SK-N-SH (cell line): ENCODE measurements around the gene ADCYAP1R1. TPM values are rescaled to one million over a fixed set of nuclear protein-coding genes. Genes with fewer than 3 reads are reported as not detected.

Experiments
- CTCF ChIA-PET: fragments of 300-600, 350-600 bp; formaldehyde crosslinking; extraction: SDS; loops from one replicate; lab custom pipeline; 2021; lab: Yijun Ruan, JAX
- POLR2A ChIA-PET: fragments of 350-600 bp; sonication (Branson Sonifier 250); formaldehyde crosslinking; extraction: SDS; loops from one replicate; lab custom pipeline; 2020; ENCODE audit warnings: antibody characterized with exemption, inconsistent platforms; lab: Yijun Ruan, JAX
- DNase-seq: peaks from one replicate; pipeline ENCODE4 v3.0.0; 2012
- H2AFZ ChIP-seq: fragments of 200-600 bp; sonication (generic); 2 replicates; pipeline ENCODE4 v1.8.1; 2016; ENCODE audit warnings: antibody characterized with exemption, mild to moderate bottlenecking, low read depth
- H3F3A ChIP-seq: fragments of 200-600 bp; sonication (generic); replicated peaks from 2 replicates; pipeline ENCODE3; 2016; ENCODE audit warnings: antibody characterized with exemption, mild to moderate bottlenecking; ENCODE audit not compliant: insufficient read depth
- H3K27ac ChIP-seq, 2 experiments: fragments of 200-500 bp in 1 of 2; fragments of 200-600 bp in 1 of 2; sonication (Bioruptor generic) in 1 of 2; sonication (generic), shearing (Covaris generic) in 1 of 2; 2 replicates each; pipeline versions ENCODE4 v1.5.1 to v1.6.1; 2014 to 2016; ENCODE audit warnings: low read depth in 2 of 2, inconsistent platforms in 1 of 2, low read length in 1 of 2, mild to moderate bottlenecking in 1 of 2, mixed read lengths in 1 of 2
- H3K27me3 ChIP-seq: fragments of 200-600 bp; sonication (generic), shearing (Covaris generic); 2 replicates; pipeline ENCODE4 v1.6.1; 2016; ENCODE audit warnings: mixed run types; ENCODE audit not compliant: insufficient read depth
- H3K36me3 ChIP-seq, 2 experiments: fragments of 200-500 bp in 1 of 2; fragments of 200-600 bp in 1 of 2; sonication (Bioruptor generic) in 1 of 2; sonication (generic) in 1 of 2; replicated peaks in 1 of 2; 2 replicates each; pipeline versions ENCODE3 to v1.5.1; 2014 to 2016; ENCODE audit warnings: low read length in 1 of 2, mild to moderate bottlenecking in 1 of 2; ENCODE audit not compliant: insufficient read depth in 2 of 2, control insufficient read depth in 1 of 2
- H3K4me1 ChIP-seq, 2 experiments: fragments of 200-500 bp in 1 of 2; fragments of 200-600 bp in 1 of 2; sonication (Bioruptor generic) in 1 of 2; sonication (generic), shearing (Covaris generic) in 1 of 2; 2 replicates each; pipeline versions ENCODE4 v1.5.1 to v1.6.1; 2014 to 2016; ENCODE audit warnings: low read depth in 1 of 2, low read length in 1 of 2, mixed run types in 1 of 2; ENCODE audit not compliant: insufficient read depth in 2 of 2, control insufficient read depth in 1 of 2
- H3K4me2 ChIP-seq: fragments of 200-600 bp; sonication (generic), shearing (Covaris generic); 2 replicates; pipeline ENCODE4 v1.6.1; 2017; ENCODE audit warnings: mixed run types
- H3K4me3 ChIP-seq, 2 experiments: fragments of 200-500 bp in 1 of 2; fragments of 200-600 bp in 1 of 2; sonication (Bioruptor generic) in 1 of 2; sonication (generic), shearing (Covaris generic) in 1 of 2; 2 replicates each; pipeline versions ENCODE4 v1.5.1 to v1.8.1; 2014 to 2016; ENCODE audit warnings: low read depth in 2 of 2, inconsistent platforms in 1 of 2, low read length in 1 of 2, mild to moderate bottlenecking in 1 of 2, mixed read lengths in 1 of 2, moderate library complexity in 1 of 2
- H3K79me2 ChIP-seq: fragments of 200-600 bp; sonication (generic); 2 replicates; pipeline ENCODE4 v1.8.1; 2017; ENCODE audit warnings: mild to moderate bottlenecking; ENCODE audit not compliant: insufficient read depth
- H3K9ac ChIP-seq: fragments of 200-600 bp; sonication (generic); 2 replicates; pipeline ENCODE4 v1.6.1; 2017; ENCODE audit warnings: mixed run types
- H3K9me2 ChIP-seq: fragments of 200-600 bp; sonication (generic); 2 replicates; pipeline ENCODE4 v1.6.1; 2017; ENCODE audit warnings: mixed run types
- H3K9me3 ChIP-seq: fragments of 200-600 bp; sonication (generic); 2 replicates; pipeline ENCODE4 v1.6.1; 2017; ENCODE audit warnings: mixed run types, mild to moderate bottlenecking, moderate library complexity
- H4K20me1 ChIP-seq: fragments of 200-600 bp; sonication (generic); 2 replicates; pipeline ENCODE4 v1.6.1; 2017; ENCODE audit warnings: mild to moderate bottlenecking, mixed run types; ENCODE audit not compliant: insufficient read depth
- CHD2 ChIP-seq: fragments of 150-350 bp; IDR thresholded peaks from 2 replicates; pipeline ENCODE4 v1.6.1; 2018; ENCODE audit warnings: low read length; ENCODE audit not compliant: partially characterized antibody
- ELF1 ChIP-seq: IDR thresholded peaks from 2 replicates; pipeline ENCODE4 v1.4.0; 2012
- EP300 ChIP-seq, 2 experiments: IDR thresholded peaks; 2 replicates each; pipeline versions ENCODE4 v1.4.0 to v1.6.1; 2012; ENCODE audit warnings: borderline replicate concordance in 1 of 2, low read depth in 1 of 2, low read length in 1 of 2
- GATA2 ChIP-seq: sonication (generic); formaldehyde crosslinking; IDR thresholded peaks from 2 replicates; pipeline ENCODE4 v1.5.0; 2020; ENCODE audit warnings: mild to moderate bottlenecking, missing genetic modification reagents
- MXI1 ChIP-seq: IDR thresholded peaks from 2 replicates; pipeline ENCODE4 v1.6.1; 2012; ENCODE audit warnings: mild to moderate bottlenecking, low read depth, low read length, improper control_type of control experiment
- RAD21 ChIP-seq: IDR thresholded peaks from 2 replicates; pipeline ENCODE4 v1.6.1; 2012; ENCODE audit warnings: mild to moderate bottlenecking, low read length
- RCOR1 ChIP-seq: fragments of 150-350 bp; IDR thresholded peaks from 2 replicates; pipeline ENCODE4 v1.6.1; 2017; ENCODE audit warnings: antibody characterized with exemption, low read length
- RXRA ChIP-seq: IDR thresholded peaks from 2 replicates; pipeline ENCODE4 v1.4.0; 2012; ENCODE audit warnings: low read depth, mild to moderate bottlenecking, borderline replicate concordance
- SIN3A ChIP-seq: IDR thresholded peaks from 2 replicates; pipeline ENCODE4 v1.6.1; 2012; ENCODE audit warnings: low read depth, mild to moderate bottlenecking, low read length, moderate library complexity, borderline replicate concordance
- WGBS: methylation state at CpG from one replicate; pipeline ENCODE4 v1.1.6; 2017; ENCODE audit warnings: low lambda C conversion rate; 5-methylcytosine and 5-hydroxymethylcytosine counted together
- polyA plus RNA-seq, 3 experiments: library from polyadenylated mRNA; depleted of rRNA; stranded (reverse); fragments of >200 nt; gene quantifications; 2 replicates each; pipeline ENCODE4 v1.2.3, GENCODE V29; 2012
- TF ChIP-seq, protein P1 (sequence below): IDR thresholded peaks from 2 replicates; pipeline ENCODE4; 2012
- TF ChIP-seq, protein P2 (sequence below): IDR thresholded peaks from 2 replicates; pipeline ENCODE4 v1.4.0; 2012; ENCODE audit warnings: low read depth, borderline replicate concordance
- TF ChIP-seq, protein P3 (sequence below): fragments of 150-350 bp; IDR thresholded peaks from 2 replicates; pipeline ENCODE4 v1.6.1; 2016; ENCODE audit warnings: mild to moderate bottlenecking, low read depth, low read length
- TF ChIP-seq, protein P4 (sequence below): fragments of 150-350 bp; IDR thresholded peaks from 2 replicates; pipeline ENCODE4 v1.6.1; 2017; ENCODE audit warnings: antibody characterized with exemption, low read length, low read depth, borderline replicate concordance
- TF ChIP-seq, protein P5 (sequence below): fragments of 200-600 bp; sonication (generic); IDR thresholded peaks from 2 replicates; pipeline ENCODE4 v1.6.1; 2017; ENCODE audit warnings: antibody characterized with exemption, mild to moderate bottlenecking, moderate library complexity

ADCYAP1R1 gene
- polyA plus RNA-seq, 1 of the 3 experiments (the other 2 are of a cell fraction), result 0.08 TPM

DNA sequence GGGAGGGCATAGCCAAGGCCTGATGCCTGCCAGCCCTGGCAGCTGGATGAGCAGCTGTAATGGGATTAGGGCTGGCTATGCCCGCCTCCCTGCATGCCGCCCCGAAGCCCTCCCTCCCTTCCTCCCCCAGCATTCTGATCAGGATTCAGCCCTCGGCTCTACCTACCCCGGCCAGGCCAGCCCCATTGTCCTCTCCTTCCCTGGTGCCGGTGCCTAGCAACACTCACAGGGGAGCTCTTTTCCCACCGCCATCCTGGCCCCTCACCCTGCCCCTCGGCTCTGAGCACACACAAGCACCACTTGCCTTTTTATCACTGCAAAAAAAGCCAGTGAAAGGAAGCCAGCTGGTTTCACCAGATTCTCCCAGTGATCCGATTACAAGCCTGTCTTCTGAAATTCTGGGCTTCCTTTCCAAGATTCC lies 9.0 kb upstream of the ADCYAP1R1 start:
- DNase-seq, result peak; percentile 85
- no peak overlapping the region for H3K4me2 ChIP-seq
- peak overlapping the region in 1 of 2 experiments; percentile 87; a peak in 2 of 4 replicates for H3K27ac ChIP-seq
- H3K79me2 ChIP-seq, result no peaks in the 10 kb centered on the region
- no peaks in the 10 kb centered on the region for H3K9me2 ChIP-seq
- H3K4me3 ChIP-seq, result no peak overlapping the region
- H3K9me3 ChIP-seq, result no peaks in the 10 kb centered on the region
- peaks cover 29% of the 10 kb centered on the region for H3K27me3 ChIP-seq
- POLR2A ChIA-PET, result interaction anchor here (0.6 to 1.3 kb wide), 4 partner anchors 9 to 104 kb away, joined by 3 to 5 read pairs (median 4); partner anchors contain the start of gene ADCYAP1R1
- no peaks in the 10 kb centered on the region for H4K20me1 ChIP-seq
- CTCF ChIA-PET, result interaction anchor here (1.0 to 31.5 kb wide), 7 partner anchors 9 to 104 kb away, joined by 3 to 337 read pairs (median 5); partner anchors contain the start of gene ADCYAP1R1
- TF ChIP-seq, protein P1, sequence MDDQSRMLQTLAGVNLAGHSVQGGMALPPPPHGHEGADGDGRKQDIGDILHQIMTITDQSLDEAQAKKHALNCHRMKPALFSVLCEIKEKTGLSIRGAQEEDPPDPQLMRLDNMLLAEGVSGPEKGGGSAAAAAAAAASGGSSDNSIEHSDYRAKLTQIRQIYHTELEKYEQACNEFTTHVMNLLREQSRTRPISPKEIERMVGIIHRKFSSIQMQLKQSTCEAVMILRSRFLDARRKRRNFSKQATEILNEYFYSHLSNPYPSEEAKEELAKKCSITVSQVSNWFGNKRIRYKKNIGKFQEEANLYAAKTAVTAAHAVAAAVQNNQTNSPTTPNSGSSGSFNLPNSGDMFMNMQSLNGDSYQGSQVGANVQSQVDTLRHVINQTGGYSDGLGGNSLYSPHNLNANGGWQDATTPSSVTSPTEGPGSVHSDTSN, result no peak
- TF ChIP-seq, protein P2, sequence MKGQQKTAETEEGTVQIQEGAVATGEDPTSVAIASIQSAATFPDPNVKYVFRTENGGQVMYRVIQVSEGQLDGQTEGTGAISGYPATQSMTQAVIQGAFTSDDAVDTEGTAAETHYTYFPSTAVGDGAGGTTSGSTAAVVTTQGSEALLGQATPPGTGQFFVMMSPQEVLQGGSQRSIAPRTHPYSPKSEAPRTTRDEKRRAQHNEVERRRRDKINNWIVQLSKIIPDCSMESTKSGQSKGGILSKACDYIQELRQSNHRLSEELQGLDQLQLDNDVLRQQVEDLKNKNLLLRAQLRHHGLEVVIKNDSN, result no peak
- TF ChIP-seq RXRA, result no peak
- TF ChIP-seq RAD21, result no peak; the same call in 1 of the 2 replicates
- peak; percentile 5; the same call in 1 of the 2 replicates for TF ChIP-seq RCOR1
- TF ChIP-seq, protein P3, sequence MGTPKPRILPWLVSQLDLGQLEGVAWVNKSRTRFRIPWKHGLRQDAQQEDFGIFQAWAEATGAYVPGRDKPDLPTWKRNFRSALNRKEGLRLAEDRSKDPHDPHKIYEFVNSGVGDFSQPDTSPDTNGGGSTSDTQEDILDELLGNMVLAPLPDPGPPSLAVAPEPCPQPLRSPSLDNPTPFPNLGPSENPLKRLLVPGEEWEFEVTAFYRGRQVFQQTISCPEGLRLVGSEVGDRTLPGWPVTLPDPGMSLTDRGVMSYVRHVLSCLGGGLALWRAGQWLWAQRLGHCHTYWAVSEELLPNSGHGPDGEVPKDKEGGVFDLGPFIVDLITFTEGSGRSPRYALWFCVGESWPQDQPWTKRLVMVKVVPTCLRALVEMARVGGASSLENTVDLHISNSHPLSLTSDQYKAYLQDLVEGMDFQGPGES, result no peak
- peak; percentile 43 for TF ChIP-seq CHD2
- TF ChIP-seq MXI1, result peak; percentile 36; the same call in 1 of the 2 replicates
- TF ChIP-seq, protein P4, sequence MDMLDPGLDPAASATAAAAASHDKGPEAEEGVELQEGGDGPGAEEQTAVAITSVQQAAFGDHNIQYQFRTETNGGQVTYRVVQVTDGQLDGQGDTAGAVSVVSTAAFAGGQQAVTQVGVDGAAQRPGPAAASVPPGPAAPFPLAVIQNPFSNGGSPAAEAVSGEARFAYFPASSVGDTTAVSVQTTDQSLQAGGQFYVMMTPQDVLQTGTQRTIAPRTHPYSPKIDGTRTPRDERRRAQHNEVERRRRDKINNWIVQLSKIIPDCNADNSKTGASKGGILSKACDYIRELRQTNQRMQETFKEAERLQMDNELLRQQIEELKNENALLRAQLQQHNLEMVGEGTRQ, result no peak
- TF ChIP-seq ELF1, result no peak
- TF ChIP-seq GATA2 (CRISPR knock-in tag), result 0 out of 2 replicates have a peak, but pooled peaks have one; percentile 52
- H3K9ac ChIP-seq, result no peak overlapping the region
- peaks cover 0 to 36% of the 10 kb centered on the region in 2 experiments; a peak in 2 of 4 replicates for H3K4me1 ChIP-seq
- no peaks in the 10 kb centered on the region for H3F3A ChIP-seq
- WGBS, result 14% methylated on average over 8 of the region's 9 CpGs
- no peaks in the 10 kb centered on the region for H3K36me3 ChIP-seq
- H2AFZ ChIP-seq, result no peak overlapping the region

DNA sequence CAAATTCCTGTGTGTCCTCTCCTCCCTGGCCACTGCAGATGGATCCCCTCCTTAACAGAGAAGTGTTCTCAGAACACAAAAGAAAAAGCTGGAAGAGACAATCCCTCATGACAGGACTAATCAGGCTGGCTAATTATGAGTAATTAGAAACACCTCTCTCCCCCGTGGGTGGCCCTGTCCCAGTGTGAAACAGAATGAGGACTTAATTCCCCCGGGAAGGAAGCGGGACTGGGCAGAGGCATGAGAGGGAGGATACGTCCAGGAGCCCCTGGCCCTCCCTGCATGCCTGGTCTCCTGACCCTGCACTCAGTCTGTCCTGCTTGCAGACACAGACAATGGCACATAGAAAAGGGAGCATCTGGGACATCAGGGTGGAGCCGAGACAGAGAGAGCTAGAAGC lies 7.6 kb upstream of the ADCYAP1R1 start:
- Histone ChIP-seq H3K9me2 (no peaks in the 10 kb centered on the region), H3K4me3 (no peak overlapping the region), H3K79me2 (no peaks in the 10 kb centered on the region), H4K20me1 (no peaks in the 10 kb centered on the region), H3K4me2 (no peak overlapping the region), H3K27ac (no peak overlapping the region), H3K9me3 (no peaks in the 10 kb centered on the region), H3F3A (no peaks in the 10 kb centered on the region), H3K36me3 (no peaks in the 10 kb centered on the region), H3K9ac (no peak overlapping the region), H2AFZ (no peak overlapping the region), H3K27me3 (peaks cover 22% of the 10 kb centered on the region), H3K4me1 (peaks cover 0 to 50% of the 10 kb centered on the region in 2 experiments; a peak in 2 of 4 replicates)
- no peak for DNase-seq
- POLR2A ChIA-PET, result no interaction called here
- TF ChIP-seq, protein P5, sequence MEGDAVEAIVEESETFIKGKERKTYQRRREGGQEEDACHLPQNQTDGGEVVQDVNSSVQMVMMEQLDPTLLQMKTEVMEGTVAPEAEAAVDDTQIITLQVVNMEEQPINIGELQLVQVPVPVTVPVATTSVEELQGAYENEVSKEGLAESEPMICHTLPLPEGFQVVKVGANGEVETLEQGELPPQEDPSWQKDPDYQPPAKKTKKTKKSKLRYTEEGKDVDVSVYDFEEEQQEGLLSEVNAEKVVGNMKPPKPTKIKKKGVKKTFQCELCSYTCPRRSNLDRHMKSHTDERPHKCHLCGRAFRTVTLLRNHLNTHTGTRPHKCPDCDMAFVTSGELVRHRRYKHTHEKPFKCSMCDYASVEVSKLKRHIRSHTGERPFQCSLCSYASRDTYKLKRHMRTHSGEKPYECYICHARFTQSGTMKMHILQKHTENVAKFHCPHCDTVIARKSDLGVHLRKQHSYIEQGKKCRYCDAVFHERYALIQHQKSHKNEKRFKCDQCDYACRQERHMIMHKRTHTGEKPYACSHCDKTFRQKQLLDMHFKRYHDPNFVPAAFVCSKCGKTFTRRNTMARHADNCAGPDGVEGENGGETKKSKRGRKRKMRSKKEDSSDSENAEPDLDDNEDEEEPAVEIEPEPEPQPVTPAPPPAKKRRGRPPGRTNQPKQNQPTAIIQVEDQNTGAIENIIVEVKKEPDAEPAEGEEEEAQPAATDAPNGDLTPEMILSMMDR, result no peak
- TF ChIP-seq EP300 (IDR thresholded peaks at IDR 0.05; ENCODE audit: borderline replicate concordance in 1 of 2, low read depth in 1 of 2, low read length in 1 of 2) (no peak), SIN3A (no peak)
- 24% methylated on average over 5 of the region's 5 CpGs for WGBS
- CTCF ChIA-PET, result interaction anchor here (0.9 to 31.5 kb wide), 5 partner anchors 8 to 77 kb away, joined by 3 to 337 read pairs (median 29); no protein-coding TSS in a partner anchor
